Chondrocyte (in vitro differentiated cells): ENCODE data around the gene GPC3. TPM values are rescaled to one million over a fixed set of nuclear protein-coding genes. Genes with fewer than 3 reads are reported as not detected.

ENCODE experiments used
- DNase-seq: peaks from one replicate; pipeline ENCODE4 v3.0.0; 2021; ENCODE audit warnings: mixed read lengths, low spot score
- H3K27ac Mint-ChIP-seq: one replicate; pipeline ENCODE4 v1.8.0; 2021; ENCODE audit warnings: mild to moderate bottlenecking, moderate library complexity, mixed read lengths; ENCODE audit not compliant: unreplicated experiment
- H3K27me3 Mint-ChIP-seq: 2 replicates; pipeline ENCODE4 v1.8.0; 2021; ENCODE audit warnings: low read depth, mixed read lengths
- H3K36me3 Mint-ChIP-seq: 2 replicates; pipeline ENCODE4 v1.8.0; 2021; ENCODE audit warnings: low read depth, mixed read lengths
- H3K4me1 Mint-ChIP-seq: 2 replicates; pipeline ENCODE4 v1.8.0; 2021; ENCODE audit warnings: low read depth, mild to moderate bottlenecking, mixed read lengths
- H3K4me3 Mint-ChIP-seq: one replicate; pipeline ENCODE4 v1.8.0; 2021; ENCODE audit warnings: mild to moderate bottlenecking, moderate library complexity, mixed read lengths; ENCODE audit not compliant: unreplicated experiment
- H3K9me3 Mint-ChIP-seq: 2 replicates; pipeline ENCODE4 v1.8.0; 2021; ENCODE audit warnings: low read depth, mixed read lengths
- CTCF ChIP-seq: fragments of 200-600 bp; sonication (generic); IDR thresholded peaks from 2 replicates; pipeline ENCODE4 v1.5.0; 2021; ENCODE audit warnings: antibody characterized with exemption, mild to moderate bottlenecking, moderate library complexity
- total RNA-seq: library from RNA; stranded (reverse); gene quantifications from 3 replicates; pipeline ENCODE4 v1.2.1, GENCODE V29; 2021

The GPC3 gene
- total RNA-seq, 1 donor from 2014 or later = 1.9 TPM

- DNase-seq = no peak
- no peak overlapping the region for H3K27ac Mint-ChIP-seq
- no peak for TF ChIP-seq CTCF
- no peaks in the 10 kb centered on the region for H3K4me1 Mint-ChIP-seq
- no peak overlapping the region for H3K4me3 Mint-ChIP-seq
- H3K27me3 Mint-ChIP-seq = no peaks in the 10 kb centered on the region
- H3K9me3 Mint-ChIP-seq = peaks cover 12% of the 10 kb centered on the region
- no peaks in the 10 kb centered on the region for H3K36me3 Mint-ChIP-seq
Observed at GRCh38 chrX:133869270-133869669, 116.1 kb downstream of the GPC3 start.

- Mint-ChIP-seq H3K4me1 (no peaks in the 10 kb centered on the region), H3K27ac (no peak overlapping the region), H3K27me3 (no peaks in the 10 kb centered on the region), H3K36me3 (no peaks in the 10 kb centered on the region), H3K9me3 (peaks cover 12% of the 10 kb centered on the region), H3K4me3 (no peak overlapping the region)
- DNase-seq = no peak
- TF ChIP-seq CTCF = no peak
Observed at GRCh38 chrX:133868682-133869081, 116.7 kb downstream of the GPC3 start.

GRCh38 chrX:133868250-133868649 lies 117.1 kb downstream of the GPC3 start:
- H3K36me3 Mint-ChIP-seq = no peaks in the 10 kb centered on the region
- TF ChIP-seq CTCF = no peak
- H3K27ac Mint-ChIP-seq = no peak overlapping the region
- no peaks in the 10 kb centered on the region for H3K4me1 Mint-ChIP-seq
- H3K4me3 Mint-ChIP-seq = no peak overlapping the region
- peaks cover 12% of the 10 kb centered on the region for H3K9me3 Mint-ChIP-seq
- no peak for DNase-seq
- H3K27me3 Mint-ChIP-seq = no peaks in the 10 kb centered on the region

- Mint-ChIP-seq H3K27me3 (no peaks in the 10 kb centered on the region), H3K27ac (no peak overlapping the region), H3K36me3 (no peaks in the 10 kb centered on the region), H3K4me1 (no peaks in the 10 kb centered on the region), H3K4me3 (no peak overlapping the region), H3K9me3 (peaks cover 12% of the 10 kb centered on the region)
- TF ChIP-seq CTCF = no peak
- no peak for DNase-seq
Observed at GRCh38 chrX:133865761-133866471, 119.5 kb downstream of the GPC3 start.

GRCh38 chrX:133864236-133864635 lies 121.2 kb downstream of the GPC3 start:
- peaks cover 6% of the 10 kb centered on the region for H3K4me1 Mint-ChIP-seq
- TF ChIP-seq CTCF = no peak
- H3K9me3 Mint-ChIP-seq = peaks cover 12% of the 10 kb centered on the region
- no peak overlapping the region for H3K4me3 Mint-ChIP-seq
- no peaks in the 10 kb centered on the region for H3K36me3 Mint-ChIP-seq
- no peak overlapping the region for H3K27ac Mint-ChIP-seq
- no peaks in the 10 kb centered on the region for H3K27me3 Mint-ChIP-seq
- DNase-seq = no peak
